ENCODE results near the gene POLD1.
"Not testable (repeated sequence)": the region's sequence is repeated elsewhere in the genome, so short reads cannot be mapped to it uniquely, and the experiment has no call there.

Gene POLD1

DNA sequence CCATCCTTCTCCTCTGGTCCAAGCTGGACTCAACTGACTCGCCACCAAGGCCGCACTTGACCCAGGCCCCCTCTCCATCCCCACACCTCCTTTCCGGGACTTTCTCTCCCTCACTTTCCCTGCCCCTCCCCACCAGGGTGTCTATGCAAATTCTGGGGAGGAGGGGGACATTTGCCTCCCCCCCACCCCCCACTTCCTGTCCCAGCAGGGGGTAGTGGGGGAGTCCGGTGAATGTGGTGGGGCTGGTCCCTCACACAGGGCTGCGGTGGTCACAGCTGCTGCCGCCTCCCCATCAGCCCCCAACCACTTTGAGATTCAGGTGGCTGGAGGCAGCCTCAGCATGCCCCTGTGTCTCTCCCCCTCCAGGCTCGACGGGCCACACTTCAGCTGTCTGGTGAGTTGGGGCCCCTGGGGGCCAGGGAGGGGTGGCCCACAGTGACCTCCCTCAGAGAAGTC, 35.5 kb downstream of the POLD1 start:
- DNase-seq, result no peak

GRCh38 chr19:50420127-50420526, 36.0 kb downstream of the POLD1 start:
- DNase-seq, result no peak

- DNase-seq, result no peak
Measured at GRCh38 chr19:50420808-50421207, 36.7 kb downstream of the POLD1 start.

DNA sequence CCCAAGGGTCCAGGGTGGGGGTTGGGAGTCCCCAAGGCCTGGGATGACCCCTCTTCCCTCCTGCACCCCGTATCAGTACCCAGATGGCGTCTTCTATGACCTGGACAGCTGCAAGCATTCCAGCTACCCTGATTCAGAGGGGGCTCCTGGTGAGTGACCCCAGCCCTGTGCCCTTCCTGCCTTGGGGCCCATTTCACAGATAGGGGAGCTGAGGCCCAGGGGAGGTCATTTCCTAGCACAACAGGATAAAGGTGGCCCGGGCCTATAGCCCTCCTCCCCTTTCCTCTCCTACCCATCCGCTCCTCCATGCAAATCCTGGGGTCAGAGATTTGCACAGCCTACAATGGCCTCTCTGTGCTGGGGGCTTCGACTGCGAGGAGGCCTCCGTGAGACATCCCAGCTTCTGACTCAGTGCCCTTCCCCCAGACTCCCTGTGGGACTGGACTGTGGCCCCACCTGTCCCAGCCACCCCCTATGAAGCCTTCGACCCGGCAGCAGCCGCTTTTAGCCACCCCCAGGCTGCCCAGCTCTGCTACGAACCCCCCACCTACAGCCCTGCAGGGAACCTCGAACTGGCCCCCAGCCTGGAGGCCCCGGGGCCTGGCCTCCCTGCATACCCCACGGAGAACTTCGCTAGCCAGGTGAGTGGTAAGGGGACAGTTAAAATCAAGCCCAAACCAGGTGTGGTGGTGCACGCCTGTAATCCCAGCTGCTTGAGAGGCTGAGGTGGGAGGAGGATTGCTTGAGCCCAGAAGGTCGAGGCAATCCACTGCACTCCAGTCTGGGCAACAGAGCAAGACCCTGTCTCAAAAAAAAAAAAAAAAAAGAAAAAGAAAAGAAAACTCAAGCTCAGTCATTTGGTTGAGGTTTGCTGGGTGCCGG, 38.5 kb downstream of the POLD1 start:
- DNase-seq, result no peak

DNA sequence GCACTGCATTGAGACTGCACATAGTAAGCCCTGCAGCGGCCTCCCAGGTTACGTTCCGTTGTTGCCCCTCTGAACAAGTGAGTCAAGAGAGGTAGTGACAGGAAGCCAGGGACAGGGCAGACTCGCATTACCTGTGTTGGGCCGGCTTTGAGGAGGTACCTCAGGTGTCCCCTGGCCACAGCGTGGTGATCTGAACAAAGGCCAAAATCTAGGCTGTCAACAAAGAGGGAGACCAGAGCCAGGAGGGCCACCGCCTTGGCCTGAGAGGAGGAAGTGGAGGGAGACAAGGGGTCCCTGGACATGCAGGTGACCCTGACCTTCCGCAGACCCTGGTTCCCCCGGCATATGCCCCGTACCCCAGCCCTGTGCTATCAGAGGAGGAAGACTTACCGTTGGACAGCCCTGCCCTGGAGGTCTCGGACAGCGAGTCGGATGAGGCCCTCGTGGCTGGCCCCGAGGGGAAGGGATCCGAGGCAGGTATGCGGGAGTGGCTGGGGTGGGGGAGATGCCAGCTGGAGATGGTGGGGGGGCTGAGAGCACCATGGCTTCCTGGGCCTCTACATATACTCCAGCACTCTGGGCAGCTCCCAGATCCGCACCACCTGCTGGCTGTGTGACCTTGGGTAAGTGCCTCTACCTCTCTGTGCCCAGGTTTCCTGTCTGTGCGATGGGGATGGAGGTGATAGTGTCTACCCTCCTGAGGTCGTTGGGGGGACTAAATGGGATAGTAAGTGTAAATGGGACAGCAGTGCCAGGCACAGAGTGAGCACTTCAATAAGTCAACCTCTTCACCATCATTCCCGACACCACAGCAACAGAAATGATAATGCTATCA, 39.3 kb downstream of the POLD1 start:
- DNase-seq, result no peak

- no peak for DNase-seq
Measured at GRCh38 chr19:50425581-50425980, 41.4 kb downstream of the POLD1 start.

GRCh38 chr19:50427318-50427925, 43.3 kb downstream of the POLD1 start:
- DNase-seq, result no peak

DNA sequence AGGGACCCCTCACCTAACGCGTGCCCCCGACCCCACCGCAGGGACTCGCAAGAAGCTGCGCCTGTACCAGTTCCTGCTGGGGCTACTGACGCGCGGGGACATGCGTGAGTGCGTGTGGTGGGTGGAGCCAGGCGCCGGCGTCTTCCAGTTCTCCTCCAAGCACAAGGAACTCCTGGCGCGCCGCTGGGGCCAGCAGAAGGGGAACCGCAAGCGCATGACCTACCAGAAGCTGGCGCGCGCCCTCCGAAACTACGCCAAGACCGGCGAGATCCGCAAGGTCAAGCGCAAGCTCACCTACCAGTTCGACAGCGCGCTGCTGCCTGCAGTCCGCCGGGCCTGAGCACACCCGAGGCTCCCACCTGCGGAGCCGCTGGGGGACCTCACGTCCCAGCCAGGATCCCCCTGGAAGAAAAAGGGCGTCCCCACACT, 43.9 kb downstream of the POLD1 start:
- no peak for DNase-seq

DNA sequence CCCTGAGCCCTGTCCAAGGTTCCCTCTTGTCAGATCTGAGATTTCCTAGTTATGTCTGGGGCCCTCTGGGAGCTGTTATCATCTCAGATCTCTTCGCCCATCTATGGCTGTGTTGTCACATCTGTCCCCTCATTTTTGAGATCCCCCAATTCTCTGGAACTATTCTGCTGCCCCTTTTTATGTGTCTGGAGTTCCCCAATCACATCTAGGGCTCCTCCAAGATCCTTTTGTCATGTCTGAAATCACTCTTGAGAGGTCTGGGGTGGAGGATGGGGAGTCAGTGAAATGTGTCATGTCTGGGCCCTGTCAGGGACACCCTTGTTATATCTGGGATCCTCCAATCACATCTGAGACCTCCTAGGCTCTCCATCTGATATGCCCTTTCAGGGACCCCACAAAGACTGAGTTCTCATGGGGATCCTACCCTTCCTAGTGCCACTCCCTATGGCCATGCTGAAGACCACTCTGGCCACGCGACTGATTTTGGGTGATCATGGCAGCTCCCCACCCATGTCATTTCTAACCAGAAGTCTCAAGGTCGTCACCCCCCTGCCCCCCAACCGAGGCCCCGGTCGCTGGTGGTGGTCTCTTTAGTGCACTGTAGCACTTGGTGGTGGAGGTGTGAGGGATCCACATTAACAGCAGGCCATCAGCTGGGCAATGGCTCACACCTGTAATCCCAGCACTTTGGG, 44.8 kb downstream of the POLD1 start:
- no peak for DNase-seq

GRCh38 chr19:50430888-50431342, 46.8 kb downstream of the POLD1 start:
- DNase-seq, result no peak

DNA sequence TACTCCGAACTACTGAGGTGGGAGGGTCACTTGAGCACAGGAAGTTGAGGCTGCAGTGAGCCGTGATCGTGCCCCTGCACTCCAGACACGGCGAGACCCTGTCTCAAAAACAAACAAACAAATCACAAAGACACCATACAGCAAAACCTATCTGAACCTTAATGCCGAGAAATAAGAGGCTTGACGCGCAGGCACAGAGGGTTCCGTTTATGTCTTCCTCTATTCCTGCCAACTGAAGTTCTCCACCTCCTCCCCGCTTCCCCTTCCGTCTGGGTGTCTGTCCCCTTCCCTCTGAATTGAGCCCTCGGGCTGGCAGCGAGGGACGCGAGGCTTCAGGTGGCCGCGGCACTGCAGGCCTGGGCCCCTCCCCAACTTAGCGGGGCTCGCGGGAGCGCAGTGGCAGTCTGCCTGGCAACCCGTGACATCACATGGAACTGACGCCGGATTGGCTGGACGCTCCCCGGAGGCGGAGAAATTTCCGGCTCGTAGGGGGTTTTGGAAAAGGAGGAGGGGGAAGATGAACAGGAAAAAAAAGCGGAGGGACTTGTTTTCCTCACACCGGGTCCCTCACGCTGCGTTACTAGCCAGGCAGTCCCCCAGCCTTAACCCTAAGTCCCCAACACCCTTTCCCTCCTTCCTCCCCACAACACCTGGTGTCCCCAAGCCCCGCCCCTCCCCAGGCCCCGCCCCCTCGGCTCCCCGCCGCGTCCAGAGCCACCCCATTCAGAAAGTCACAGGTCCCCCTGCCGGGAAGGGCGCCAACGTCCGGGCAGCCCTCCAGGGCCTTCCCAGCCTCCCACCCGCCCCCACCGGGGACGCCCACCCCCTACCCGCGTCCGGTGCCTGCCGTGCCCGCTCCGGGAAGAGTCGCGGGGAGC, 47.4 kb downstream of the POLD1 start:
- DNase-seq, result peak; percentile 88

GRCh38 chr19:50432221-50433028, 48.3 kb downstream of the POLD1 start, which contains the start of gene MYBPC2:
Gene MYBPC2, plus strand, starts transcription at chr19:50432892. Its CDS starts 62 bp downstream, at chr19:50432954.
- DNase-seq, result no peak

GRCh38 chr19:50433201-50434180, 49.3 kb downstream of the POLD1 start:
- DNase-seq, result no peak

DNA sequence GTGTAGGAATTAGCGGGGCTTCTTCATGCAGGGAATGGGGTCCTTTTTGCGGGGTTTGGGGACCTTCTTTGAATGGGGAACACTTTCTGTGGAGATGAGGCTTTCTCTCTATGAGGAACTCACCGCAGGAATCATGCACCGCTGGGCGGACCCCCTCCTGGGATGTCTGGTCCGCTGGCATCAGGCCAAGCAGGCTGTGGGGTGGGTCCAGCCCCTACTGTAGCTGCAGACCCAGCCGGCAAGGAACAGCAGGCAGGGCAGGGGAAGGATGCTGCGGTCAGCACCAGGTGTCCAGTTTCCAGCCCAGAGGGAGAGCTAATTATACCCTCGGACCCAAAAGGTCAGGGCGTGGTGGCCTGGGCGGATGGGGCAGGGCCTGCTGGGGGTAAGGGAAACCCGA, 50.4 kb downstream of the POLD1 start:
- no peak for DNase-seq

- DNase-seq, result no peak
Measured at GRCh38 chr19:50435221-50435620, 51.1 kb downstream of the POLD1 start.

- DNase-seq, result no peak
Measured at GRCh38 chr19:50435627-50436026, 51.5 kb downstream of the POLD1 start.

DNA sequence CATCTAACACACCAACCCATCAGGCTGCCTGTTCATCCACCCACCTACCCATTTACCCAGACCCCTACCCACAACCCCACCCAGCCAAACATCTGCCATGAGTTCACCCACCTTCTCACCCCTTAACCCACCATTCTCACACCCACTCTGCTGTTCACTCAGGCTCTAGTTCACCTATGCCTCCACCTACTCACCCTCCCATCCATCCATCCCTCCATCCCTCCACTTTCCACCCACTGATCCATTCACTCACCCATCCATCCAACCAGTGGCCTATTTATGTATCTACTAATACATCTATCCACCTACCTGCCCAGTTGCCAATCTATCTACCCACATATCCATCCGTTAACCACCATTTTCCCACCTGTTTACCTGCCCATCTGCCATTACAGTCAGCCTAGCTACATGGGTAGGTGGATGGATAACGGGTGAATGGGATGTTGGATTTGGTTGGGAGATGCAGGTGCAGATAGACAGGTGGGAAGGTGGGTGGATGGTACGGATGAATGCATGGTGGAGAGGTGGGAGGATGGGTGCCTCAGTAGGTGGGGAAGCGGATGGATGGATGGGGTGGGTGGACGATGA, 53.8 kb downstream of the POLD1 start:
- no peak for DNase-seq

DNA sequence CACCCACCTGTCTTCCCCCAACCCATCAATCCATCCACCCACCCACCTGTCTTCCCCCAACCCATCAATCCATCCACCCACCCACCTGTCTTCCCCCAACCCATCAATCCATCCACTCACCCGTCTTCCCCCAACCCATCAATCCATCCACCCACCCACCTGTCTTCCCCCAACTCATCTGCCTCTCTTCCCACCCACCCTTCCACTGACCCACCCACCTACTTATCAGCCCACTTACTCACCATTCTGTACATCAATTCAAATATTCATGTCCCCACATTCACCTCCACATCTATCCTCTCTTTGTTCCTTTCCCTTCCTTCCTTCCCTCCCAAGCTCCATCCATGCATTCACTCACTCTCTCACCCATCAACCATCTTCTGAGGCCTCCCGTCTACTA, 55.0 kb downstream of the POLD1 start:
- DNase-seq, result not testable (repeated sequence)

GRCh38 chr19:50444059-50444458, 59.9 kb downstream of the POLD1 start:
- DNase-seq, result no peak
